ENCODE results near the gene NONO.
"Not testable (repeated sequence)": the region's sequence is repeated elsewhere in the genome, so short reads cannot be mapped to it uniquely, and the experiment has no call there.

NONO gene

GRCh38 chrX:71291381-71291780, 7.9 kb downstream of the NONO start:
- no peak for DNase-seq

GRCh38 chrX:71292669-71293365, 9.4 kb downstream of the NONO start:
- DNase-seq, result no peak

GRCh38 chrX:71296806-71297205, 13.4 kb downstream of the NONO start:
- no peak for DNase-seq

GRCh38 chrX:71298119-71298518, 14.7 kb downstream of the NONO start:
- no peak for DNase-seq

GRCh38 chrX:71300064-71300463, 16.6 kb downstream of the NONO start:
- DNase-seq, result not testable (repeated sequence)

GRCh38 chrX:71300495-71300894, 17.1 kb downstream of the NONO start:
- not testable (repeated sequence) for DNase-seq

- DNase-seq, result no peak
Observed at GRCh38 chrX:71301195-71301924, 17.9 kb downstream of the NONO start, which contains the start of gene ITGB1BP2. Gene ITGB1BP2 (plus strand): TSS chrX:71301750. CDS start chrX:71301807, 57 bp downstream.

GRCh38 chrX:71302461-71303213, 19.2 kb downstream of the NONO start:
- no peak for DNase-seq

- DNase-seq, result no peak
Observed at GRCh38 chrX:71304561-71304960, 21.1 kb downstream of the NONO start.

- no peak for DNase-seq
Observed at GRCh38 chrX:71315917-71316316, 32.5 kb downstream of the NONO start.

- not testable (repeated sequence) for DNase-seq
Observed at GRCh38 chrX:71316959-71317358, 33.5 kb downstream of the NONO start.

- DNase-seq, result no peak
Observed at GRCh38 chrX:71320126-71320525, 36.7 kb downstream of the NONO start.

GRCh38 chrX:71321731-71322130, 38.3 kb downstream of the NONO start:
- no peak for DNase-seq

GRCh38 chrX:71324452-71324851, 41.0 kb downstream of the NONO start:
- not testable (repeated sequence) for DNase-seq

- no peak for DNase-seq
Observed at GRCh38 chrX:71326394-71326793, 43.0 kb downstream of the NONO start.

GRCh38 chrX:71349151-71349665, 65.8 kb downstream of the NONO start:
- DNase-seq, result not testable (repeated sequence)

GRCh38 chrX:71349867-71350266, 66.4 kb downstream of the NONO start:
- DNase-seq, result not testable (repeated sequence)

Data from activated T-cell treated with anti-CD3 and anti-CD28 coated beads for 4 hours (primary cell).